PC-3 (cell line): ENCODE measurements around the gene HRH2.

ENCODE experiments used
- CTCF ChIP-seq: fragments of 300-600 bp; sonication (generic); conservative IDR thresholded peaks from 2 replicates; pipeline ENCODE4 v1.5.1; 2017; ENCODE audit warnings: antibody characterized with exemption, low read depth, mild to moderate bottlenecking, low read length
- EZH2 ChIP-seq: fragments of 300-600 bp; sonication (generic); IDR thresholded peaks from one replicate; pipeline ENCODE4 v1.6.1; 2017; ENCODE audit warnings: antibody characterized with exemption, mild to moderate bottlenecking, low read length; ENCODE audit not compliant: unreplicated experiment
- EZH2phosphoT487 ChIP-seq: fragments of 300-600 bp; sonication (generic); IDR thresholded peaks from 2 replicates; pipeline ENCODE4 v1.6.1; 2018; ENCODE audit warnings: mild to moderate bottlenecking, antibody characterized with exemption, low read length, borderline replicate concordance

DNA sequence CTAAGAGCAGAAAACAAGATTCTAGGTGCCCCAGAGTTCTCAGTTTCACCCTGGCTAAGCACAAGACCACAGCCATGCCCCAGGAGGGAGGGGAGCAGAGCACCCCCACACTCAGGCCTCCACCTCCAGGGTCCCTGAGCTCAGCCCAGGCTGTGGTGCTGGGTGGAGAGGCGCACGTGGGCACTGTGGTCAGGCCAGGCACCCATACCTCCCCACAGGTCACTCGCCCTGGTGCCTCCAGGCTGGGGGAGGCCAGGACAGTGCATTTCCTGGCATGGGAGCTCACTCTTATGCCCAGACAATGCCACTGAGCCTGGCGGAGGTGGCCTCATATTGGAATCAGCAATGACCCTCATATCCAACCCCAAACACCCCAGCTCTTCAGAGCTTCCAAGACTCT, 78.8 kb downstream of the HRH2 start:
- TF ChIP-seq CTCF (no peak), EZH2 (no peak), EZH2phosphoT487 (no peak)
